Neural cell (in vitro differentiated cells): Measurements from ENCODE around the gene YPEL1. TPM values are rescaled to one million over a fixed set of nuclear protein-coding genes. Genes with fewer than 3 reads are reported as not detected.

Source experiments
- H2AFZ ChIP-seq: fragments of 200-600, 300-800 bp; sonication (generic), shearing (Covaris generic); 2 replicates; pipeline ENCODE4 v1.6.0; 2014; ENCODE audit warnings: low read depth, mild to moderate bottlenecking, antibody characterized with exemption, low read length, moderate library complexity
- H3F3A ChIP-seq: fragments of 200-600 bp; shearing (Covaris generic); 2 replicates; pipeline ENCODE4 v1.6.1; 2016; ENCODE audit warnings: mild to moderate bottlenecking, moderate library complexity, mixed read lengths, antibody characterized with exemption, low read length; ENCODE audit not compliant: insufficient read depth, poor library complexity, severe bottlenecking
- H3K27ac ChIP-seq: fragments of 200-600, 300-800 bp; sonication (generic), shearing (Covaris generic); 2 replicates; pipeline ENCODE4 v1.5.1; 2014; ENCODE audit warnings: mild to moderate bottlenecking, low read length, moderate library complexity
- H3K27me3 ChIP-seq: fragments of 300-800, 200-600 bp; sonication (generic), shearing (Covaris generic); 2 replicates; pipeline ENCODE4 v1.6.0; 2014; ENCODE audit warnings: mild to moderate bottlenecking, low read depth, low read length, moderate library complexity; ENCODE audit not compliant: insufficient read depth
- H3K36me3 ChIP-seq: fragments of 300-800, 200-600 bp; sonication (generic), shearing (Covaris generic); 2 replicates; pipeline ENCODE4 v1.5.1; 2014; ENCODE audit warnings: mild to moderate bottlenecking, antibody characterized with exemption, low read length, moderate library complexity; ENCODE audit not compliant: insufficient read depth
- H3K4me2 ChIP-seq: fragments of 300-800, 200-600 bp; sonication (generic), shearing (Covaris generic); 2 replicates; pipeline ENCODE4 v1.6.0; 2014; ENCODE audit warnings: mild to moderate bottlenecking, low read length
- H3K4me3 ChIP-seq: fragments of 300-800, 200-600 bp; sonication (generic), shearing (Covaris generic); 2 replicates; pipeline ENCODE4 v1.5.1; 2014; ENCODE audit warnings: mild to moderate bottlenecking, low read length, moderate library complexity
- H3K79me2 ChIP-seq: fragments of 200-600 bp; shearing (Covaris generic); replicated peaks from 2 replicates; pipeline ENCODE4 v1.6.0; 2014; ENCODE audit warnings: mild to moderate bottlenecking, low read length, moderate library complexity; ENCODE audit not compliant: insufficient read depth
- H3K9ac ChIP-seq: fragments of 300-800, 200-600 bp; sonication (generic), shearing (Covaris generic); 2 replicates; pipeline ENCODE4 v1.6.1; 2016; ENCODE audit warnings: mild to moderate bottlenecking, low read length, mixed read lengths
- H3K9me2 ChIP-seq: fragments of 200-600 bp; shearing (Covaris generic); 2 replicates; pipeline ENCODE4 v1.6.1; 2016; ENCODE audit warnings: mild to moderate bottlenecking, low read length, mixed read lengths; ENCODE audit not compliant: insufficient read depth
- H3K9me3 ChIP-seq: fragments of 200-600, 300-800 bp; sonication (generic), shearing (Covaris generic); 2 replicates; pipeline ENCODE4 v1.6.1; 2016; ENCODE audit warnings: mild to moderate bottlenecking, mixed run types, low read length, moderate library complexity, mixed read lengths
- H4K20me1 ChIP-seq: fragments of 200-600 bp; shearing (Covaris generic); 2 replicates; pipeline ENCODE4 v1.6.1; 2016; ENCODE audit warnings: mild to moderate bottlenecking, mixed run types; ENCODE audit not compliant: insufficient read depth
- CTCF ChIP-seq: fragments of 450-650 bp; IDR thresholded peaks from 2 replicates; pipeline ENCODE4 v1.5.1; 2014; ENCODE audit warnings: antibody characterized with exemption, mild to moderate bottlenecking, moderate library complexity; ENCODE audit not compliant: poor library complexity, severe bottlenecking
- EP300 ChIP-seq: fragments of 450-650 bp; conservative IDR thresholded peaks from 2 replicates; pipeline ENCODE4 v1.6.1; 2014; ENCODE audit warnings: antibody characterized with exemption, mild to moderate bottlenecking, moderate library complexity; ENCODE audit not compliant: poor library complexity, severe bottlenecking
- EZH2 ChIP-seq: fragments of 200-600, 300-800 bp; shearing (Covaris generic), sonication (generic); IDR thresholded peaks from 2 replicates; pipeline ENCODE4 v1.6.1; 2014; ENCODE audit warnings: antibody characterized with exemption, low read length, borderline replicate concordance, mild to moderate bottlenecking; ENCODE audit not compliant: insufficient read depth, poor library complexity, severe bottlenecking
- MXI1 ChIP-seq: fragments of 450-650 bp; conservative IDR thresholded peaks from 2 replicates; pipeline ENCODE4 v1.6.1; 2014; ENCODE audit warnings: antibody characterized with exemption, mild to moderate bottlenecking; ENCODE audit not compliant: poor library complexity, severe bottlenecking
- POLR2AphosphoS5 ChIP-seq: IDR thresholded peaks from 2 replicates; pipeline ENCODE4 v1.6.1; 2012
- RAD21 ChIP-seq: fragments of 450-650 bp; conservative IDR thresholded peaks from 2 replicates; pipeline ENCODE4 v1.6.1; 2014; ENCODE audit warnings: antibody characterized with exemption, mild to moderate bottlenecking, moderate library complexity
- REST ChIP-seq: IDR thresholded peaks from 2 replicates; pipeline ENCODE4 v1.6.1; 2012; ENCODE audit warnings: borderline replicate concordance
- SMC3 ChIP-seq: fragments of 450-650 bp; conservative IDR thresholded peaks from 2 replicates; pipeline ENCODE4 v1.6.1; 2014; ENCODE audit warnings: antibody characterized with exemption, mild to moderate bottlenecking, moderate library complexity; ENCODE audit not compliant: poor library complexity
- TAF1 ChIP-seq: IDR thresholded peaks from 2 replicates; pipeline ENCODE4 v1.6.1; 2012; ENCODE audit warnings: low read depth
- polyA plus RNA-seq: library from polyadenylated mRNA; depleted of rRNA; stranded (reverse); fragments of >200 nt; gene quantifications from 2 replicates; pipeline ENCODE4 v1.2.3, GENCODE V29; 2014

The YPEL1 gene
- polyA plus RNA-seq, 1 donor from 2014 or later = 38.0 TPM

- Histone ChIP-seq H3K79me2 (no peaks in the 10 kb centered on the region), H3K27me3 (no peaks in the 10 kb centered on the region), H3K4me2 (no peak overlapping the region), H4K20me1 (no peaks in the 10 kb centered on the region), H3K9me3 (no peaks in the 10 kb centered on the region), H2AFZ (no peak overlapping the region), H3K4me3 (no peak overlapping the region), H3K9ac (no peak overlapping the region), H3F3A (no peaks in the 10 kb centered on the region), H3K9me2 (no peaks in the 10 kb centered on the region), H3K36me3 (peaks cover 6% of the 10 kb centered on the region), H3K27ac (no peak overlapping the region)
- TF ChIP-seq POLR2AphosphoS5 = no peak
- TF ChIP-seq EP300 = no peak
- no peak for TF ChIP-seq SMC3
- no peak for TF ChIP-seq RAD21
- no peak for TF ChIP-seq REST
- no peak for TF ChIP-seq CTCF
- TF ChIP-seq MXI1 = no peak
- TF ChIP-seq EZH2 = no peak
- no peak for TF ChIP-seq TAF1
These were observed 60.9 kb downstream of the YPEL1 start for GRCh38 chr22:21674638-21675245.

- no peaks in the 10 kb centered on the region for H3K9me3 ChIP-seq
These were observed 61.9 kb downstream of the YPEL1 start for GRCh38 chr22:21673534-21674321.

More at GRCh38 chr22:21673534-21674321, 61.9 kb downstream of the YPEL1 start:
- Histone ChIP-seq H3K4me2 (no peak overlapping the region), H3K36me3 (peaks cover 6% of the 10 kb centered on the region), H3K9ac (no peak overlapping the region), H3K4me3 (no peak overlapping the region), H3K9me2 (no peaks in the 10 kb centered on the region), H2AFZ (no peak overlapping the region), H4K20me1 (no peaks in the 10 kb centered on the region), H3K27ac (no peak overlapping the region), H3K27me3 (no peaks in the 10 kb centered on the region), H3F3A (no peaks in the 10 kb centered on the region), H3K79me2 (no peaks in the 10 kb centered on the region)
- TF ChIP-seq RAD21 (no peak), TAF1 (no peak), REST (no peak), MXI1 (no peak), SMC3 (no peak), EZH2 (no peak), POLR2AphosphoS5 (no peak), CTCF (no peak), EP300 (no peak)
